ENCODE results near the gene FAM168B.

FAM168B gene

GRCh38 chr2:131046028-131046917 lies 47.0 kb downstream of the FAM168B start:
- no peak for TF ChIP-seq CTCF (conservative IDR thresholded peaks at IDR 0.05; ENCODE audit: low read depth, low read length)
- no peak for DNase-seq (ENCODE audit: low read depth)

GRCh38 chr2:131045286-131046027 lies 47.8 kb downstream of the FAM168B start:
- H3K4me3 ChIP-seq (ENCODE audit: low read length), result no peak overlapping the region
- DNase-seq (ENCODE audit: low read depth), result no peak
- no peak for TF ChIP-seq CTCF (conservative IDR thresholded peaks at IDR 0.05; ENCODE audit: low read depth, low read length)

More at GRCh38 chr2:131046028-131046917, 47.0 kb downstream of the FAM168B start:
- no peak overlapping the region for H3K4me3 ChIP-seq (ENCODE audit: low read length)

GRCh38 chr2:131044757-131045150 lies 48.5 kb downstream of the FAM168B start:
- H3K4me3 ChIP-seq (ENCODE audit: low read length), result no peak overlapping the region
- no peak for DNase-seq (ENCODE audit: low read depth)
- no peak for TF ChIP-seq CTCF (conservative IDR thresholded peaks at IDR 0.05; ENCODE audit: low read depth, low read length)

- DNase-seq (ENCODE audit: low read depth), result no peak
- no peak overlapping the region for H3K4me3 ChIP-seq (ENCODE audit: low read length)
- no peak for TF ChIP-seq CTCF (conservative IDR thresholded peaks at IDR 0.05; ENCODE audit: low read depth, low read length)
These were observed 49.0 kb downstream of the FAM168B start for GRCh38 chr2:131044075-131044756.

- TF ChIP-seq CTCF (conservative IDR thresholded peaks at IDR 0.05; ENCODE audit: low read depth, low read length), result no peak
These were observed 49.8 kb downstream of the FAM168B start for GRCh38 chr2:131043199-131044074.

GRCh38 chr2:131042148-131042775 lies 51.0 kb downstream of the FAM168B start:
- DNase-seq (ENCODE audit: low read depth), result no peak
- no peak overlapping the region for H3K4me3 ChIP-seq (ENCODE audit: low read length)
- no peak for TF ChIP-seq CTCF (conservative IDR thresholded peaks at IDR 0.05; ENCODE audit: low read depth, low read length)

More at GRCh38 chr2:131043199-131044074, 49.8 kb downstream of the FAM168B start:
- no peak overlapping the region for H3K4me3 ChIP-seq (ENCODE audit: low read length)
- no peak for DNase-seq (ENCODE audit: low read depth)

Measured in retinal pigment epithelial cell (primary cell).